Measurements from ENCODE around the gene SGK2.

SGK2 gene

DNA sequence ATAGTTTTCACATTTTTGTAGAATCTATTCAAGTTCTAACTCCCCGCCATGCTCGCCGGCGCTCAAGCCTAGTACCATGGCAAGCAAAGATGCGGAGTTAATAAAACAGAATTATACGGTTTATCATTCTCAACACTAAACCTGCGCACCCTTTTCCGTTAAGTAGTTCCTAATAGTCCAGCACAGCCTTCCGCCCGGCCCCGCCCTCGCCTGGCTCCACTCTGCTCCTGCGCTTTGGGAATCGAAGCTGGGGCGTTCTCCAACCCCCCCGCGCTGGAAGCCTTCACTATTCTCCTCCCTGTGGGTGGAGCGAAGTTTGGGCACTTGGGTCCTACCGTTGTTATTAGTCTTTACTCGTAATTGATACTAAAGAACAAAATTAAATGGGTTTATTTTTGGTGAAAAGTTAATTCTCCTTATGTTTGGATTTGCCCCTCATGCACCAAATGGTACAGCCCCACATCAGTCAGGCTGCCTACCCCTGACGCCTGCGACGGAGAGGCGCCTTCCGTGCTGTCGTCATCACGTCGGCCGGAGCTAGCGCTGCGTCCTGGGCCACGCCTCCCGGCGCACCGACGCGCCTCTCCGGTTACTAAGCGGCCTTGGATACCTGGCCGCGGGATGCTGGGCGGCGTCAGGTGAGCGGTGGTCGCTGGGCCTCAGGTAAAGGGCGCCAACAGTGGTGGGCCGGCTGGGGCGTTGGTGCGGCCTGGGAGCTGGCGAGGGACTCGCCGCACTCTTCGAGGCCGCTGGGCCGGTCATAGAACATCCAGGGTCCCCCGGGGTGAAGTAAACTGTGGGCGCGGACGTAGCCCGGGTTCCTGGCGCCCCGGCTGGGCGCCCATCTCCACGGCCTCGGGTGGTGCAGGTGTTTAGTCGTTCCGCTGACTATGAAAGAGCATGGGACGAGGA, 31.8 kb downstream of the SGK2 start, which contains the start of gene IFT52 (continued):
- TF ChIP-seq, protein P1, sequence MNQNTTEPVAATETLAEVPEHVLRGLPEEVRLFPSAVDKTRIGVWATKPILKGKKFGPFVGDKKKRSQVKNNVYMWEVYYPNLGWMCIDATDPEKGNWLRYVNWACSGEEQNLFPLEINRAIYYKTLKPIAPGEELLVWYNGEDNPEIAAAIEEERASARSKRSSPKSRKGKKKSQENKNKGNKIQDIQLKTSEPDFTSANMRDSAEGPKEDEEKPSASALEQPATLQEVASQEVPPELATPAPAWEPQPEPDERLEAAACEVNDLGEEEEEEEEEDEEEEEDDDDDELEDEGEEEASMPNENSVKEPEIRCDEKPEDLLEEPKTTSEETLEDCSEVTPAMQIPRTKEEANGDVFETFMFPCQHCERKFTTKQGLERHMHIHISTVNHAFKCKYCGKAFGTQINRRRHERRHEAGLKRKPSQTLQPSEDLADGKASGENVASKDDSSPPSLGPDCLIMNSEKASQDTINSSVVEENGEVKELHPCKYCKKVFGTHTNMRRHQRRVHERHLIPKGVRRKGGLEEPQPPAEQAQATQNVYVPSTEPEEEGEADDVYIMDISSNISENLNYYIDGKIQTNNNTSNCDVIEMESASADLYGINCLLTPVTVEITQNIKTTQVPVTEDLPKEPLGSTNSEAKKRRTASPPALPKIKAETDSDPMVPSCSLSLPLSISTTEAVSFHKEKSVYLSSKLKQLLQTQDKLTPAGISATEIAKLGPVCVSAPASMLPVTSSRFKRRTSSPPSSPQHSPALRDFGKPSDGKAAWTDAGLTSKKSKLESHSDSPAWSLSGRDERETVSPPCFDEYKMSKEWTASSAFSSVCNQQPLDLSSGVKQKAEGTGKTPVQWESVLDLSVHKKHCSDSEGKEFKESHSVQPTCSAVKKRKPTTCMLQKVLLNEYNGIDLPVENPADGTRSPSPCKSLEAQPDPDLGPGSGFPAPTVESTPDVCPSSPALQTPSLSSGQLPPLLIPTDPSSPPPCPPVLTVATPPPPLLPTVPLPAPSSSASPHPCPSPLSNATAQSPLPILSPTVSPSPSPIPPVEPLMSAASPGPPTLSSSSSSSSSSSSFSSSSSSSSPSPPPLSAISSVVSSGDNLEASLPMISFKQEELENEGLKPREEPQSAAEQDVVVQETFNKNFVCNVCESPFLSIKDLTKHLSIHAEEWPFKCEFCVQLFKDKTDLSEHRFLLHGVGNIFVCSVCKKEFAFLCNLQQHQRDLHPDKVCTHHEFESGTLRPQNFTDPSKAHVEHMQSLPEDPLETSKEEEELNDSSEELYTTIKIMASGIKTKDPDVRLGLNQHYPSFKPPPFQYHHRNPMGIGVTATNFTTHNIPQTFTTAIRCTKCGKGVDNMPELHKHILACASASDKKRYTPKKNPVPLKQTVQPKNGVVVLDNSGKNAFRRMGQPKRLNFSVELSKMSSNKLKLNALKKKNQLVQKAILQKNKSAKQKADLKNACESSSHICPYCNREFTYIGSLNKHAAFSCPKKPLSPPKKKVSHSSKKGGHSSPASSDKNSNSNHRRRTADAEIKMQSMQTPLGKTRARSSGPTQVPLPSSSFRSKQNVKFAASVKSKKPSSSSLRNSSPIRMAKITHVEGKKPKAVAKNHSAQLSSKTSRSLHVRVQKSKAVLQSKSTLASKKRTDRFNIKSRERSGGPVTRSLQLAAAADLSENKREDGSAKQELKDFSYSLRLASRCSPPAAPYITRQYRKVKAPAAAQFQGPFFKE (tag by site-specific recombination; IDR thresholded peaks at IDR 0.05; ENCODE audit: borderline replicate concordance), result no peak
- TF ChIP-seq ZNF501 (tag by site-specific recombination; IDR thresholded peaks at IDR 0.05) (peak; percentile 71; the same call in 1 of the 2 replicates), ZNF37A (tag by site-specific recombination; IDR thresholded peaks at IDR 0.05) (no peak), ZNF473 (tag by site-specific recombination; IDR thresholded peaks at IDR 0.05) (no peak), ZNF561 (tag by site-specific recombination; IDR thresholded peaks at IDR 0.05; ENCODE audit: borderline replicate concordance) (peak; percentile 89), ZNF670 (tag by site-specific recombination; IDR thresholded peaks at IDR 0.05; ENCODE audit: low read depth) (no peak), ZNF366 (tag by site-specific recombination; conservative IDR thresholded peaks at IDR 0.05) (no peak), ZNF2 (tag by site-specific recombination; IDR thresholded peaks at IDR 0.05) (peak; percentile 72; the same call in 1 of the 2 replicates), MYNN (tag by site-specific recombination; IDR thresholded peaks at IDR 0.05; ENCODE audit: borderline replicate concordance) (no peak), HOXC10 (CRISPR knock-in tag; IDR thresholded peaks at IDR 0.05) (no peak), ZIC2 (tag by site-specific recombination; IDR thresholded peaks at IDR 0.05) (peak; percentile 35), ZNF214 (tag by site-specific recombination; IDR thresholded peaks at IDR 0.05; ENCODE audit: borderline replicate concordance) (no peak), ZNF514 (tag by site-specific recombination; IDR thresholded peaks at IDR 0.05) (no peak), KLF16 (tag by site-specific recombination; IDR thresholded peaks at IDR 0.05) (peak; percentile 86; the same call in 1 of the 2 replicates), ZNF174 (tag by site-specific recombination; IDR thresholded peaks at IDR 0.05) (no peak), ZNF776 (tag by site-specific recombination; IDR thresholded peaks at IDR 0.05; ENCODE audit: borderline replicate concordance) (no peak), ZNF785 (tag by site-specific recombination; IDR thresholded peaks at IDR 0.05) (no peak), TCF7L2 (IDR thresholded peaks at IDR 0.05; ENCODE audit: borderline replicate concordance, low read depth, low read length) (no peak), ZNF202 (tag by site-specific recombination; IDR thresholded peaks at IDR 0.05; ENCODE audit: borderline replicate concordance) (no peak), ZNF155 (tag by site-specific recombination; IDR thresholded peaks at IDR 0.05) (no peak), ZNF274 (IDR thresholded peaks at IDR 0.05; ENCODE audit: low read length) (no peak), ZNF274 (tag by site-specific recombination; IDR thresholded peaks at IDR 0.05; ENCODE audit: borderline replicate concordance) (no peak), ZNF768 (tag by site-specific recombination; IDR thresholded peaks at IDR 0.05) (no peak)
- TF ChIP-seq, protein P2, sequence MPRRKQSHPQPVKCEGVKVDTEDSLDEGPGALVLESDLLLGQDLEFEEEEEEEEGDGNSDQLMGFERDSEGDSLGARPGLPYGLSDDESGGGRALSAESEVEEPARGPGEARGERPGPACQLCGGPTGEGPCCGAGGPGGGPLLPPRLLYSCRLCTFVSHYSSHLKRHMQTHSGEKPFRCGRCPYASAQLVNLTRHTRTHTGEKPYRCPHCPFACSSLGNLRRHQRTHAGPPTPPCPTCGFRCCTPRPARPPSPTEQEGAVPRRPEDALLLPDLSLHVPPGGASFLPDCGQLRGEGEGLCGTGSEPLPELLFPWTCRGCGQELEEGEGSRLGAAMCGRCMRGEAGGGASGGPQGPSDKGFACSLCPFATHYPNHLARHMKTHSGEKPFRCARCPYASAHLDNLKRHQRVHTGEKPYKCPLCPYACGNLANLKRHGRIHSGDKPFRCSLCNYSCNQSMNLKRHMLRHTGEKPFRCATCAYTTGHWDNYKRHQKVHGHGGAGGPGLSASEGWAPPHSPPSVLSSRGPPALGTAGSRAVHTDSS (tag by site-specific recombination; IDR thresholded peaks at IDR 0.05), result no peak
- TF ChIP-seq, protein P3, sequence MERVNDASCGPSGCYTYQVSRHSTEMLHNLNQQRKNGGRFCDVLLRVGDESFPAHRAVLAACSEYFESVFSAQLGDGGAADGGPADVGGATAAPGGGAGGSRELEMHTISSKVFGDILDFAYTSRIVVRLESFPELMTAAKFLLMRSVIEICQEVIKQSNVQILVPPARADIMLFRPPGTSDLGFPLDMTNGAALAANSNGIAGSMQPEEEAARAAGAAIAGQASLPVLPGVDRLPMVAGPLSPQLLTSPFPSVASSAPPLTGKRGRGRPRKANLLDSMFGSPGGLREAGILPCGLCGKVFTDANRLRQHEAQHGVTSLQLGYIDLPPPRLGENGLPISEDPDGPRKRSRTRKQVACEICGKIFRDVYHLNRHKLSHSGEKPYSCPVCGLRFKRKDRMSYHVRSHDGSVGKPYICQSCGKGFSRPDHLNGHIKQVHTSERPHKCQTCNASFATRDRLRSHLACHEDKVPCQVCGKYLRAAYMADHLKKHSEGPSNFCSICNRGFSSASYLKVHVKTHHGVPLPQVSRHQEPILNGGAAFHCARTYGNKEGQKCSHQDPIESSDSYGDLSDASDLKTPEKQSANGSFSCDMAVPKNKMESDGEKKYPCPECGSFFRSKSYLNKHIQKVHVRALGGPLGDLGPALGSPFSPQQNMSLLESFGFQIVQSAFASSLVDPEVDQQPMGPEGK (tag by site-specific recombination; IDR thresholded peaks at IDR 0.05), result peak; percentile 97
- TF ChIP-seq, protein P4, sequence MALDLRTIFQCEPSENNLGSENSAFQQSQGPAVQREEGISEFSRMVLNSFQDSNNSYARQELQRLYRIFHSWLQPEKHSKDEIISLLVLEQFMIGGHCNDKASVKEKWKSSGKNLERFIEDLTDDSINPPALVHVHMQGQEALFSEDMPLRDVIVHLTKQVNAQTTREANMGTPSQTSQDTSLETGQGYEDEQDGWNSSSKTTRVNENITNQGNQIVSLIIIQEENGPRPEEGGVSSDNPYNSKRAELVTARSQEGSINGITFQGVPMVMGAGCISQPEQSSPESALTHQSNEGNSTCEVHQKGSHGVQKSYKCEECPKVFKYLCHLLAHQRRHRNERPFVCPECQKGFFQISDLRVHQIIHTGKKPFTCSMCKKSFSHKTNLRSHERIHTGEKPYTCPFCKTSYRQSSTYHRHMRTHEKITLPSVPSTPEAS (tag by site-specific recombination; IDR thresholded peaks at IDR 0.05), result no peak
- TF ChIP-seq, protein P5, sequence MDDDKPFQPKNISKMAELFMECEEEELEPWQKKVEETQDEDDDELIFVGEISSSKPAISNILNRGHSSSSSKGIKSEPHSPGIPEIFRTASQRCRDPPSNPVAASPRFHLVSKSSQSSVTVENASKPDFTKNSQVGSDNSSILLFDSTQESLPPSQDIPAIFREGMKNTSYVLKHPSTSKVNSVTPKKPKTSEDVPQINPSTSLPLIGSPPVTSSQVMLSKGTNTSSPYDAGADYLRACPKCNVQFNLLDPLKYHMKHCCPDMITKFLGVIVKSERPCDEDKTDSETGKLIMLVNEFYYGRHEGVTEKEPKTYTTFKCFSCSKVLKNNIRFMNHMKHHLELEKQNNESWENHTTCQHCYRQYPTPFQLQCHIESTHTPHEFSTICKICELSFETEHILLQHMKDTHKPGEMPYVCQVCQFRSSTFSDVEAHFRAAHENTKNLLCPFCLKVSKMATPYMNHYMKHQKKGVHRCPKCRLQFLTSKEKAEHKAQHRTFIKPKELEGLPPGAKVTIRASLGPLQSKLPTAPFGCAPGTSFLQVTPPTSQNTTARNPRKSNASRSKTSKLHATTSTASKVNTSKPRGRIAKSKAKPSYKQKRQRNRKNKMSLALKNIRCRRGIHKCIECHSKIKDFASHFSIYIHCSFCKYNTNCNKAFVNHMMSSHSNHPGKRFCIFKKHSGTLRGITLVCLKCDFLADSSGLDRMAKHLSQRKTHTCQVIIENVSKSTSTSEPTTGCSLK (tag by site-specific recombination; IDR thresholded peaks at IDR 0.05), result no peak

Measured in HEK293 (cell line).